ENCODE measurements around the gene MAFG. TPM values are rescaled to one million over a fixed set of nuclear protein-coding genes. Genes with fewer than 3 reads are reported as not detected.

MAFG gene
- total RNA-seq, 1 donor from 2014 or later: 35.8 TPM

GRCh38 chr17:81905993-81906392 lies 21.5 kb downstream of the MAFG start:
- H3K9me3 Mint-ChIP-seq (ENCODE audit: unreplicated experiment): no peaks in the 10 kb centered on the region
- H3K36me3 ChIP-seq (ENCODE audit: insufficient read depth, low read length): no peaks in the 10 kb centered on the region
- H2AFZ ChIP-seq (ENCODE audit: low read depth, low read length): no peak overlapping the region
- H3K9me3 ChIP-seq (ENCODE audit: insufficient read depth, low read depth, low read length): no peaks in the 10 kb centered on the region
- no peaks in the 10 kb centered on the region for H3K27me3 ChIP-seq (ENCODE audit: insufficient read depth, low read length)
- DNase-seq (ENCODE audit: low read depth) (no peak), FAIRE-seq (no peak)
- no peaks in the 10 kb centered on the region for H3K27me3 Mint-ChIP-seq (ENCODE audit: low read depth, unreplicated experiment)
- H3K36me3 Mint-ChIP-seq (ENCODE audit: low read depth, unreplicated experiment): peaks cover 3% of the 10 kb centered on the region
- no peak overlapping the region for H3K4me3 ChIP-seq (ENCODE audit: insufficient read depth, low read depth, low read length)
- H3K4me2 ChIP-seq (ENCODE audit: low read length): no peak overlapping the region
- no peak overlapping the region for H3K9ac ChIP-seq (ENCODE audit: low read length)
- H3K79me2 ChIP-seq (ENCODE audit: insufficient read depth, low read length): peaks cover 4% of the 10 kb centered on the region
- peaks cover 26% of the 10 kb centered on the region for H4K20me1 ChIP-seq (ENCODE audit: insufficient read depth, low read length)
- TF ChIP-seq EZH2 (IDR thresholded peaks at IDR 0.05; ENCODE audit: insufficient read depth, low read length) (no peak), CTCF (IDR thresholded peaks at IDR 0.05; ENCODE audit: insufficient read depth, low read depth, low read length) (no peak)
- H3K4me3 Mint-ChIP-seq (ENCODE audit: unreplicated experiment): no peak overlapping the region
- H3K27ac ChIP-seq (ENCODE audit: low read depth, low read length): no peak overlapping the region
- peaks cover 2% of the 10 kb centered on the region for H3K4me1 Mint-ChIP-seq (ENCODE audit: low read depth, unreplicated experiment)
- peaks cover 10% of the 10 kb centered on the region for H3K4me1 ChIP-seq (ENCODE audit: insufficient read depth, low read length)
- H3K27ac Mint-ChIP-seq (ENCODE audit: unreplicated experiment): no peak overlapping the region

DNA sequence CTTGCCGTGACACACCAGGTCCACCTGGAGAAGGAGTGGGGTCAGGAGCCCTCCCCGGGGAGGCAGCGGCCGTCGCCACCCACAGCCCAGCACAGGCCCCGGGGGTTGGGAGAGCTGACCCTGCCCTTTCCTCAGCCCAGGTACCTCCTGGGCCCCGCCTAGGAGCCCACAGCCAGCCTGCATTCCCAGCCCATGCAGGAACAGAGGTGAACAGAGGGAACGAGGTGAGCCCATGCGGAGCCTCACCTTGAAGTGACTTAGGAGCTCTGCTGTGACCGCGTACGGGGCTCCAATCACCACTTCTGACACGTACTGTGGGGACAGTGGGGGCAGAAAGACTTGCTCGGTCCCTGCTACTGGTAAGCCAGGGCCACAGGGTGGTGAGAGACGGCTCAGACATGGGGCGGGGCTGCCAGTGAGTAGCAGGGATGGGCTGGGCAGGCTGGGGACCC lies 22.1 kb downstream of the MAFG start:
- peaks cover 6% of the 10 kb centered on the region for H3K79me2 ChIP-seq (ENCODE audit: insufficient read depth, low read length)
- no peak overlapping the region for H3K4me2 ChIP-seq (ENCODE audit: low read length)
- H3K4me1 ChIP-seq (ENCODE audit: insufficient read depth, low read length): peaks cover 8% of the 10 kb centered on the region
- DNase-seq (ENCODE audit: low read depth) (no peak), FAIRE-seq (no peak)
- H3K27me3 ChIP-seq (ENCODE audit: insufficient read depth, low read length): no peaks in the 10 kb centered on the region
- H3K36me3 ChIP-seq (ENCODE audit: insufficient read depth, low read length): no peaks in the 10 kb centered on the region
- H2AFZ ChIP-seq (ENCODE audit: low read depth, low read length): no peak overlapping the region
- Mint-ChIP-seq H3K27me3 (ENCODE audit: low read depth, unreplicated experiment) (no peaks in the 10 kb centered on the region), H3K9me3 (ENCODE audit: unreplicated experiment) (no peaks in the 10 kb centered on the region), H3K27ac (ENCODE audit: unreplicated experiment) (no peak overlapping the region), H3K36me3 (ENCODE audit: low read depth, unreplicated experiment) (peaks cover 3% of the 10 kb centered on the region), H3K4me1 (ENCODE audit: low read depth, unreplicated experiment) (peaks cover 2% of the 10 kb centered on the region), H3K4me3 (ENCODE audit: unreplicated experiment) (no peak overlapping the region)
- no peaks in the 10 kb centered on the region for H3K9me3 ChIP-seq (ENCODE audit: insufficient read depth, low read depth, low read length)
- TF ChIP-seq EZH2 (IDR thresholded peaks at IDR 0.05; ENCODE audit: insufficient read depth, low read length): no peak
- no peak for TF ChIP-seq CTCF (IDR thresholded peaks at IDR 0.05; ENCODE audit: insufficient read depth, low read depth, low read length)
- H3K4me3 ChIP-seq (ENCODE audit: insufficient read depth, low read depth, low read length): no peak overlapping the region
- no peak overlapping the region for H3K9ac ChIP-seq (ENCODE audit: low read length)
- H3K27ac ChIP-seq (ENCODE audit: low read depth, low read length): no peak overlapping the region
- H4K20me1 ChIP-seq (ENCODE audit: insufficient read depth, low read length): peaks cover 26% of the 10 kb centered on the region

GRCh38 chr17:81904600-81905423 lies 22.7 kb downstream of the MAFG start:
- FAIRE-seq (no peak), DNase-seq (ENCODE audit: low read depth) (no peak)
- no peak overlapping the region for H3K27ac ChIP-seq (ENCODE audit: low read depth, low read length)
- H3K4me3 Mint-ChIP-seq (ENCODE audit: unreplicated experiment): no peak overlapping the region
- H3K27ac Mint-ChIP-seq (ENCODE audit: unreplicated experiment): no peak overlapping the region
- peaks cover 8% of the 10 kb centered on the region for H3K4me1 ChIP-seq (ENCODE audit: insufficient read depth, low read length)
- peaks cover 7% of the 10 kb centered on the region for H3K36me3 Mint-ChIP-seq (ENCODE audit: low read depth, unreplicated experiment)
- H3K4me1 Mint-ChIP-seq (ENCODE audit: low read depth, unreplicated experiment): peaks cover 2% of the 10 kb centered on the region
- no peak overlapping the region for H3K4me2 ChIP-seq (ENCODE audit: low read length)
- H3K4me3 ChIP-seq (ENCODE audit: insufficient read depth, low read depth, low read length): no peak overlapping the region
- H3K9ac ChIP-seq (ENCODE audit: low read length): no peak overlapping the region
- peaks cover 23% of the 10 kb centered on the region for H4K20me1 ChIP-seq (ENCODE audit: insufficient read depth, low read length)
- H3K36me3 ChIP-seq (ENCODE audit: insufficient read depth, low read length): no peaks in the 10 kb centered on the region
- no peaks in the 10 kb centered on the region for H3K9me3 Mint-ChIP-seq (ENCODE audit: unreplicated experiment)
- TF ChIP-seq CTCF (IDR thresholded peaks at IDR 0.05; ENCODE audit: insufficient read depth, low read depth, low read length) (no peak), EZH2 (IDR thresholded peaks at IDR 0.05; ENCODE audit: insufficient read depth, low read length) (no peak)
- no peaks in the 10 kb centered on the region for H3K9me3 ChIP-seq (ENCODE audit: insufficient read depth, low read depth, low read length)
- H3K27me3 ChIP-seq (ENCODE audit: insufficient read depth, low read length): no peaks in the 10 kb centered on the region
- H3K27me3 Mint-ChIP-seq (ENCODE audit: low read depth, unreplicated experiment): no peaks in the 10 kb centered on the region
- H3K79me2 ChIP-seq (ENCODE audit: insufficient read depth, low read length): peaks cover 10% of the 10 kb centered on the region
- no peak overlapping the region for H2AFZ ChIP-seq (ENCODE audit: low read depth, low read length)

Measured in astrocyte (in vitro differentiated cells and primary cell).